Suprapubic skin (tissue), 4 donors: ENCODE data around the gene GAST. TPM values are rescaled to one million over a fixed set of nuclear protein-coding genes. Genes with fewer than 3 reads are reported as not detected.

ENCODE experiments used
- DNase-seq, 2 donors: peaks; one replicate each; pipeline ENCODE4 v3.0.0-alpha.2; 2019; ENCODE audit warnings: low spot score in 2 of 2
- H3K27ac ChIP-seq: fragments of 200-600 bp; sonication (generic); one replicate; pipeline ENCODE4 v1.5.1; 2019
- H3K27me3 ChIP-seq: fragments of 200-600 bp; sonication (generic); one replicate; pipeline ENCODE4 v1.5.1; 2019
- H3K36me3 ChIP-seq: fragments of 200-600 bp; sonication (generic); one replicate; pipeline ENCODE4 v1.5.1; 2019
- H3K4me1 ChIP-seq: fragments of 200-600 bp; sonication (generic); one replicate; pipeline ENCODE4 v1.5.1; 2019
- H3K4me3 ChIP-seq: fragments of 200-600 bp; sonication (generic); one replicate; pipeline ENCODE4 v1.5.1; 2019; ENCODE audit warnings: mild to moderate bottlenecking
- H3K9me3 ChIP-seq: fragments of 200-600 bp; sonication (generic); one replicate; pipeline ENCODE4 v1.5.1; 2019
- CTCF ChIP-seq, 2 donors: fragments of 200-600 bp in 1 of 2; fragments of 450-650 bp in 1 of 2; sonication (generic) in 1 of 2; IDR thresholded peaks; one replicate each; pipeline ENCODE4 v1.5.1; 2016 to 2019; ENCODE audit warnings: antibody characterized with exemption in 2 of 2, mild to moderate bottlenecking in 1 of 2, moderate library complexity in 1 of 2
- EP300 ChIP-seq: sonication (generic); formaldehyde crosslinking; IDR thresholded peaks from one replicate; pipeline ENCODE4 v1.6.1; 2017; ENCODE audit warnings: antibody characterized with exemption
- POLR2A ChIP-seq, 2 donors: fragments of 450-650 bp; IDR thresholded peaks; one replicate each; pipeline ENCODE4 v1.6.1; 2017; ENCODE audit warnings: antibody characterized with exemption in 2 of 2, mild to moderate bottlenecking in 2 of 2, moderate library complexity in 2 of 2
- POLR2AphosphoS5 ChIP-seq, 3 donors: sonication (generic); formaldehyde crosslinking; IDR thresholded peaks; one replicate each; pipeline ENCODE4 v1.6.1; 2017; ENCODE audit warnings: antibody characterized with exemption in 3 of 3
- WGBS: methylation state at CpG from one replicate; pipeline ENCODE4 v1.1.5; 2018; 5-methylcytosine and 5-hydroxymethylcytosine counted together
- total RNA-seq, 4 donors: library from RNA; depleted of rRNA; stranded (reverse); fragments of >200 nt; gene quantifications; one replicate each; pipeline ENCODE4 v1.1.0, GENCODE V29; 2016

Gene GAST
- total RNA-seq, 4 donors from 2014 or later, result not detected

GRCh38 chr17:41691031-41691777 lies 20.9 kb upstream of the GAST start:
- no peak overlapping the region for H3K27ac ChIP-seq
- no peak for TF ChIP-seq POLR2AphosphoS5 (IDR thresholded peaks at IDR 0.05)
- no peak for TF ChIP-seq EP300
- TF ChIP-seq POLR2A (IDR thresholded peaks at IDR 0.05), result no peak
- no peak for TF ChIP-seq CTCF (IDR thresholded peaks at IDR 0.05)
- no peaks in the 10 kb centered on the region for H3K27me3 ChIP-seq
- peaks cover 45% of the 10 kb centered on the region for H3K4me1 ChIP-seq
- peaks cover 61% of the 10 kb centered on the region for H3K36me3 ChIP-seq
- peak overlapping the region; percentile 73 for H3K4me3 ChIP-seq
- DNase-seq, result no peak
- no peaks in the 10 kb centered on the region for H3K9me3 ChIP-seq
- 76% methylated on average over 10 of the region's 10 CpGs for WGBS

- no peaks in the 10 kb centered on the region for H3K9me3 ChIP-seq
- TF ChIP-seq CTCF (IDR thresholded peaks at IDR 0.05), result no peak
- peak in 1 of 3 donors; percentile 31 for TF ChIP-seq POLR2AphosphoS5 (IDR thresholded peaks at IDR 0.05)
- no peak overlapping the region for H3K4me3 ChIP-seq
- no peaks in the 10 kb centered on the region for H3K27me3 ChIP-seq
- peaks cover 61% of the 10 kb centered on the region for H3K36me3 ChIP-seq
- WGBS, result 88% methylated on average over 11 of the region's 11 CpGs
- H3K4me1 ChIP-seq, result peaks cover 53% of the 10 kb centered on the region
- no peak overlapping the region for H3K27ac ChIP-seq
- DNase-seq, result no peak
Measured at GRCh38 chr17:41692722-41693521, 19.2 kb upstream of the GAST start.

- Histone ChIP-seq H3K36me3 (peaks cover 52% of the 10 kb centered on the region), H3K27ac (no peak overlapping the region), H3K4me1 (peaks cover 46% of the 10 kb centered on the region), H3K4me3 (no peak overlapping the region), H3K9me3 (no peaks in the 10 kb centered on the region), H3K27me3 (no peaks in the 10 kb centered on the region)
- no peak for TF ChIP-seq POLR2A (IDR thresholded peaks at IDR 0.05)
- no peak for TF ChIP-seq POLR2AphosphoS5 (IDR thresholded peaks at IDR 0.05)
- no peak for TF ChIP-seq CTCF (IDR thresholded peaks at IDR 0.05)
- TF ChIP-seq EP300, result no peak
- DNase-seq, result no peak
- 85% methylated on average over 7 of the region's 7 CpGs for WGBS
Measured at GRCh38 chr17:41695134-41695661, 16.9 kb upstream of the GAST start.

GRCh38 chr17:41695954-41696757 lies 16.0 kb upstream of the GAST start:
- H3K27me3 ChIP-seq, result no peaks in the 10 kb centered on the region
- H3K4me1 ChIP-seq, result peaks cover 36% of the 10 kb centered on the region
- no peak for DNase-seq
- 60% methylated on average over 11 of the region's 11 CpGs for WGBS
- TF ChIP-seq POLR2A (IDR thresholded peaks at IDR 0.05), result no peak
- no peak for TF ChIP-seq EP300
- no peak for TF ChIP-seq POLR2AphosphoS5 (IDR thresholded peaks at IDR 0.05)
- TF ChIP-seq CTCF (IDR thresholded peaks at IDR 0.05), result peak; percentile 60 to 85
- peaks cover 42% of the 10 kb centered on the region for H3K36me3 ChIP-seq
- H3K4me3 ChIP-seq, result no peak overlapping the region
- H3K9me3 ChIP-seq, result no peaks in the 10 kb centered on the region
- no peak overlapping the region for H3K27ac ChIP-seq
